HepG2 (cell line): ENCODE data around the gene HLA-F. TPM values are rescaled to one million over a fixed set of nuclear protein-coding genes. Genes with fewer than 3 reads are reported as not detected.

Experiments
- FOSL1 ChIP-seq: sonication (generic); formaldehyde crosslinking; IDR thresholded peaks from 2 replicates; pipeline ENCODE4 v1.9.0; 2021; ENCODE audit warnings: missing genetic modification reagents, borderline replicate concordance
- FOSL2 ChIP-seq: sonication (generic); formaldehyde crosslinking; IDR thresholded peaks from 2 replicates; pipeline ENCODE4 v1.4.0; 2020; ENCODE audit warnings: missing genetic modification reagents
- NFE2 ChIP-seq: sonication (generic); formaldehyde crosslinking; IDR thresholded peaks from 2 replicates; pipeline ENCODE4 v1.4.0; 2020; ENCODE audit warnings: missing genetic modification reagents
- NFIC ChIP-seq: IDR thresholded peaks from 2 replicates; pipeline ENCODE4 v1.6.1; 2012; ENCODE audit warnings: mild to moderate bottlenecking, low read length, inconsistent platforms
- PHF8 ChIP-seq: sonication (generic); formaldehyde crosslinking; IDR thresholded peaks from 2 replicates; pipeline ENCODE4 v1.5.0; 2020; ENCODE audit warnings: missing genetic modification reagents
- PTBP1 ChIP-seq: fragments of 200-400 bp; formaldehyde crosslinking; IDR thresholded peaks from 2 replicates; pipeline ENCODE4 v1.6.1; 2018; ENCODE audit warnings: low read length, low read depth; ENCODE audit not compliant: poor library complexity, severe bottlenecking
- SMARCE1 ChIP-seq: fragments of 450-650 bp; IDR thresholded peaks from 2 replicates; pipeline ENCODE4 v1.6.1; 2017; ENCODE audit warnings: borderline replicate concordance
- SMYD3 ChIP-seq: sonication (generic); formaldehyde crosslinking; IDR thresholded peaks from 2 replicates; pipeline ENCODE4 v1.8.1; 2023; ENCODE audit warnings: mild to moderate bottlenecking, missing genetic modification reagents
- SNAI1 ChIP-seq: sonication (generic); formaldehyde crosslinking; IDR thresholded peaks from 2 replicates; pipeline ENCODE4 v1.5.0; 2020; ENCODE audit warnings: mild to moderate bottlenecking, missing genetic modification reagents, borderline replicate concordance
- SP4 ChIP-seq: sonication (generic); formaldehyde crosslinking; IDR thresholded peaks from 2 replicates; pipeline ENCODE4 v1.8.1; 2023; ENCODE audit warnings: mild to moderate bottlenecking, missing genetic modification reagents
- XBP1 ChIP-seq: sonication (generic); formaldehyde crosslinking; IDR thresholded peaks from 2 replicates; pipeline ENCODE4 v1.5.0; 2020; ENCODE audit warnings: missing genetic modification reagents
- ZFY ChIP-seq: sonication (generic); formaldehyde crosslinking; IDR thresholded peaks from 2 replicates; pipeline ENCODE4 v1.4.0; 2020; ENCODE audit warnings: missing genetic modification reagents
- ZMAT3 ChIP-seq: sonication (generic); formaldehyde crosslinking; conservative IDR thresholded peaks from 2 replicates; pipeline ENCODE4 v1.7.0; 2021; ENCODE audit warnings: missing genetic modification reagents
- ZMYM2 ChIP-seq: sonication (generic); formaldehyde crosslinking; IDR thresholded peaks from 2 replicates; pipeline ENCODE4 v1.8.0; 2022; ENCODE audit warnings: mild to moderate bottlenecking, missing genetic modification reagents
- ZNF205 ChIP-seq: IDR thresholded peaks from 2 replicates; pipeline ENCODE4 v1.6.1; 2018; ENCODE audit warnings: missing biosample characterization, missing genetic modification reagents
- ZNF607 ChIP-seq: sonication (generic); formaldehyde crosslinking; IDR thresholded peaks from 2 replicates; pipeline ENCODE4 v1.5.1; 2020; ENCODE audit warnings: missing genetic modification reagents, mild to moderate bottlenecking, borderline replicate concordance
- ZNF790 ChIP-seq: sonication (generic); formaldehyde crosslinking; IDR thresholded peaks from 2 replicates; pipeline ENCODE4 v1.8.0; 2022; ENCODE audit warnings: missing genetic modification reagents, mild to moderate bottlenecking, borderline replicate concordance
- polyA plus RNA-seq, 8 experiments: library from polyadenylated mRNA; depleted of rRNA in 3 of 8; stranded (reverse) in 7 of 8; unstranded in 1 of 8; fragments of >200 nt; fragmentation: Illumina TruSeq in 4 of 8; extraction: Trizol in 4 of 8; gene quantifications; 2 replicates each; pipeline versions ENCODE4 v1.2.1 to v1.2.3, GENCODE V29; 2011 to 2016; ENCODE audit warnings: low read depth in 4 of 8, missing spikeins in 1 of 8, mixed read lengths in 1 of 8; ENCODE audit not compliant: insufficient read depth in 1 of 8
- total RNA-seq, 5 experiments: library from RNA; depleted of rRNA; stranded (reverse); fragments of >200 nt; fragmentation: Illumina TruSeq; extraction: Trizol; gene quantifications; 2 replicates each; pipeline ENCODE4 v1.2.3, GENCODE V29; 2016; ENCODE audit warnings: low read depth in 1 of 5
- TF ChIP-seq, protein P1 (sequence below): sonication (generic); formaldehyde crosslinking; IDR thresholded peaks from 2 replicates; pipeline ENCODE4 v1.8.0; 2022; ENCODE audit warnings: low read depth, missing genetic modification reagents
- TF ChIP-seq, protein P2 (sequence below): IDR thresholded peaks from 2 replicates; pipeline ENCODE4 v1.6.1; 2016; ENCODE audit warnings: low read depth
- TF ChIP-seq, protein P3 (sequence below): sonication (generic); formaldehyde crosslinking; conservative IDR thresholded peaks from 2 replicates; pipeline ENCODE4 v1.4.0; 2020; ENCODE audit warnings: missing genetic modification reagents
- TF ChIP-seq, protein P4 (sequence below): IDR thresholded peaks from 2 replicates; pipeline ENCODE4 v1.6.1; 2016; ENCODE audit warnings: missing compliant biosample characterization, missing genetic modification reagents, borderline replicate concordance

HLA-F gene
- total and polyA plus RNA-seq, 2 of the 13 experiments (the other 11 are each of a cell fraction or from before 2014, with no cell fraction given), result 6.0 to 6.1 TPM

DNA sequence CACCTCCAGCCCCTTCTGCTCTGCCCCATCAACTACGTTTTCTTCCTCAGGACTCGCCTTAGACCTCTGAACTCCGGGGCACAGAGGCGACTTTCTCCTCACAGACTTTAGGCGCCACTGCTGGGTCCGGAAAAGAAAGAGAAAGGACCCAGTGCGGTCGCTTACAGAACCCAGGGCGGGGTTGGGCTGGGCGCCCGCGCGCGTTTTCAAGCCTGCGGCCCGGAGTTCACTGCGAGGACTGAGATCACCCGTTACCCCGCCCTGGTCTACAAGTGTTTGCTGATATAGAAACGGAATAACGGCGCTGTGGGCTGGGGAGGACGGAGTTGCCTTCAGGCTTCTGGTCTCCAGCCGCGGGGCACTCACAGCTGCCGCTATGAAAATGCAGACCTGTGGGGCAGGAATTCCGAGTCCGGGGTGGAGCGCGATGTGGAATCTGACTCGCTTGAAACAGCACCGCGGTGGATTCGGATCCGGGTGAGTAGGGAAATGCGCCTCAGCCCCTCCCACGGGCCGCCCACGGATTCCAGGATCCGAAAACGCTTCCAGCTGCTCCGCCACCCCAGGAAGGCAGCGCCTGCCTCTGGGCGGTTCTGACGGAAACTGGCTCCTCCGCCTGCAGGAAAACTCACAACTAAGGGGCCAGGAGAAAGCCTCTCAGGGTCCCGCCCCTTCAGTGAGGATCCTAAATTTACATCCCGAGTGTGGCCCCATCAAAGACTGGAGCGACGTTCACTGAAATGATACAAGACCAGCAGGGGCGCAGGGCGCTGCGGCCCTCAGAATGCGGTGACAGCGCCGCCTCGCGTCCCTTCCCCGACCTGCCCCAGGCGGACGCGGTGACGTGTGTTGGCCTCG, 29.4 kb downstream of the HLA-F start (continued):
- TF ChIP-seq ZNF607 (CRISPR knock-in tag) (no peak), NFIC (no peak), PTBP1 (peak; percentile 68), NFE2 (CRISPR knock-in tag) (no peak), FOSL1 (CRISPR knock-in tag) (no peak), ZMAT3 (CRISPR knock-in tag) (peak; percentile 59; the same call in 1 of the 2 replicates), FOSL2 (CRISPR knock-in tag) (peak; percentile 63), ZMYM2 (CRISPR knock-in tag) (peak; percentile 49; the same call in 1 of the 2 replicates), ZNF205 (CRISPR knock-in tag) (peak; percentile 65; the same call in 1 of the 2 replicates), SP4 (CRISPR knock-in tag) (0 out of 2 replicates have a peak, but pooled peaks have one; percentile 27), SMYD3 (CRISPR knock-in tag) (no peak), ZFY (CRISPR knock-in tag) (peak; percentile 47; the same call in 1 of the 2 replicates), ZNF790 (no peak), XBP1 (no peak), SNAI1 (CRISPR knock-in tag) (no peak), PHF8 (CRISPR knock-in tag) (peak; percentile 41; the same call in 1 of the 2 replicates), SMARCE1 (no peak)
- TF ChIP-seq, protein P1, sequence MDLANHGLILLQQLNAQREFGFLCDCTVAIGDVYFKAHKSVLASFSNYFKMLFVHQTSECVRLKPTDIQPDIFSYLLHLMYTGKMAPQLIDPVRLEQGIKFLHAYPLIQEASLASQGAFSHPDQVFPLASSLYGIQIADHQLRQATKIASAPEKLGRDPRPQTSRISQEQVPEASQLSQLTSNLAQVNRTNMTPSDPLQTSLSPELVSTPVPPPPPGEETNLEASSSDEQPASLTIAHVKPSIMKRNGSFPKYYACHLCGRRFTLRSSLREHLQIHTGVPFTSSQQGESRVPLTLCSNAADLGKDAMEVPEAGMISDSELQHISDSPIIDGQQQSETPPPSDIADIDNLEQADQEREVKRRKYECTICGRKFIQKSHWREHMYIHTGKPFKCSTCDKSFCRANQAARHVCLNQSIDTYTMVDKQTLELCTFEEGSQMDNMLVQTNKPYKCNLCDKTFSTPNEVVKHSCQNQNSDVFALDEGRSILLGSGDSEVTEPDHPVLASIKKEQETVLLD (CRISPR knock-in tag), result no peak
- TF ChIP-seq, protein P2, sequence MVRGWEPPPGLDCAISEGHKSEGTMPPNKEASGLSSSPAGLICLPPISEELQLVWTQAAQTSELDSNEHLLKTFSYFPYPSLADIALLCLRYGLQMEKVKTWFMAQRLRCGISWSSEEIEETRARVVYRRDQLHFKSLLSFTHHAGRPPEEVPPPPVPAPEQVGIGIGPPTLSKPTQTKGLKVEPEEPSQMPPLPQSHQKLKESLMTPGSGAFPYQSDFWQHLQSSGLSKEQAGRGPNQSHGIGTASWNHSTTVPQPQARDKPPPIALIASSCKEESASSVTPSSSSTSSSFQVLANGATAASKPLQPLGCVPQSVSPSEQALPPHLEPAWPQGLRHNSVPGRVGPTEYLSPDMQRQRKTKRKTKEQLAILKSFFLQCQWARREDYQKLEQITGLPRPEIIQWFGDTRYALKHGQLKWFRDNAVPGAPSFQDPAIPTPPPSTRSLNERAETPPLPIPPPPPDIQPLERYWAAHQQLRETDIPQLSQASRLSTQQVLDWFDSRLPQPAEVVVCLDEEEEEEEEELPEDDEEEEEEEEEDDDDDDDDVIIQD (CRISPR knock-in tag), result 0 out of 2 replicates have a peak, but pooled peaks have one; percentile 49
- TF ChIP-seq, protein P3, sequence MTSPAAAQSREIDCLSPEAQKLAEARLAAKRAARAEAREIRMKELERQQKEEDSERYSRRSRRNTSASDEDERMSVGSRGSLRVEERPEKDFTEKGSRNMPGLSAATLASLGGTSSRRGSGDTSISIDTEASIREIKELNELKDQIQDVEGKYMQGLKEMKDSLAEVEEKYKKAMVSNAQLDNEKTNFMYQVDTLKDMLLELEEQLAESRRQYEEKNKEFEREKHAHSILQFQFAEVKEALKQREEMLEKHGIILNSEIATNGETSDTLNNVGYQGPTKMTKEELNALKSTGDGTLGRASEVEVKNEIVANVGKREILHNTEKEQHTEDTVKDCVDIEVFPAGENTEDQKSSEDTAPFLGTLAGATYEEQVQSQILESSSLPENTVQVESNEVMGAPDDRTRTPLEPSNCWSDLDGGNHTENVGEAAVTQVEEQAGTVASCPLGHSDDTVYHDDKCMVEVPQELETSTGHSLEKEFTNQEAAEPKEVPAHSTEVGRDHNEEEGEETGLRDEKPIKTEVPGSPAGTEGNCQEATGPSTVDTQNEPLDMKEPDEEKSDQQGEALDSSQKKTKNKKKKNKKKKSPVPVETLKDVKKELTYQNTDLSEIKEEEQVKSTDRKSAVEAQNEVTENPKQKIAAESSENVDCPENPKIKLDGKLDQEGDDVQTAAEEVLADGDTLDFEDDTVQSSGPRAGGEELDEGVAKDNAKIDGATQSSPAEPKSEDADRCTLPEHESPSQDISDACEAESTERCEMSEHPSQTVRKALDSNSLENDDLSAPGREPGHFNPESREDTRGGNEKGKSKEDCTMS (CRISPR knock-in tag), result no peak
- TF ChIP-seq, protein P4, sequence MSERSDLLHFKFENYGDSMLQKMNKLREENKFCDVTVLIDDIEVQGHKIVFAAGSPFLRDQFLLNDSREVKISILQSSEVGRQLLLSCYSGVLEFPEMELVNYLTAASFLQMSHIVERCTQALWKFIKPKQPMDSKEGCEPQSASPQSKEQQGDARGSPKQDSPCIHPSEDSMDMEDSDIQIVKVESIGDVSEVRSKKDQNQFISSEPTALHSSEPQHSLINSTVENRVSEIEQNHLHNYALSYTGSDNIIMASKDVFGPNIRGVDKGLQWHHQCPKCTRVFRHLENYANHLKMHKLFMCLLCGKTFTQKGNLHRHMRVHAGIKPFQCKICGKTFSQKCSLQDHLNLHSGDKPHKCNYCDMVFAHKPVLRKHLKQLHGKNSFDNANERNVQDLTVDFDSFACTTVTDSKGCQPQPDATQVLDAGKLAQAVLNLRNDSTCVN (CRISPR knock-in tag), result no peak
